Lung (tissue), 12 donors: ENCODE measurements around the gene XDH. TPM values are rescaled to one million over a fixed set of nuclear protein-coding genes. Genes with fewer than 3 reads are reported as not detected.

ENCODE experiments used
- ATAC-seq: fragments of 200-7000 bp; cut with Tn5 transposase; one replicate; pipeline ENCODE4 v1.9.1; 2020; ENCODE audit warnings: moderate number of reproducible peaks; ENCODE audit not compliant: insufficient read depth, low FRiP score
- DNase-seq, 3 donors: peaks; one replicate each; pipeline ENCODE4 v3.0.0-alpha.2; 2013 to 2017
- H3K27ac ChIP-seq, 2 donors: one replicate each; pipeline ENCODE4 v1.5.1; 2013; ENCODE audit warnings: mild to moderate bottlenecking in 2 of 2, moderate library complexity in 2 of 2, control low read depth in 1 of 2, inconsistent platforms in 1 of 2, low read depth in 1 of 2, low read length in 1 of 2
- H3K27me3 ChIP-seq, 3 donors: one replicate each; pipeline ENCODE4 v1.5.1; 2013; ENCODE audit warnings: low read length in 2 of 3; ENCODE audit not compliant: control insufficient read depth in 3 of 3, insufficient read depth in 3 of 3
- H3K36me3 ChIP-seq, 4 donors: one replicate each; pipeline ENCODE4 v1.5.1; 2013; ENCODE audit warnings: low read length in 4 of 4, mild to moderate bottlenecking in 1 of 4, moderate library complexity in 1 of 4; ENCODE audit not compliant: control insufficient read depth in 4 of 4, insufficient read depth in 4 of 4
- H3K4me1 ChIP-seq, 5 donors: one replicate each; pipeline ENCODE4 v1.5.1; 2013; ENCODE audit warnings: low read length in 5 of 5, mild to moderate bottlenecking in 2 of 5, moderate library complexity in 1 of 5; ENCODE audit not compliant: control insufficient read depth in 5 of 5, insufficient read depth in 5 of 5
- H3K4me3 ChIP-seq: one replicate; pipeline ENCODE4 v1.5.1; 2013; ENCODE audit warnings: mild to moderate bottlenecking, control low read depth, moderate library complexity
- H3K9ac ChIP-seq, 2 donors: one replicate each; pipeline ENCODE4 v1.5.1; 2013; ENCODE audit warnings: low read length in 2 of 2, control low read depth in 1 of 2; ENCODE audit not compliant: insufficient read depth in 1 of 2
- H3K9me3 ChIP-seq, 4 donors: one replicate each; pipeline ENCODE4 v1.5.1; 2013; ENCODE audit warnings: low read length in 3 of 4, mild to moderate bottlenecking in 1 of 4, moderate library complexity in 1 of 4; ENCODE audit not compliant: control insufficient read depth in 4 of 4, insufficient read depth in 3 of 4
- WGBS, 2 donors: extraction: QIAGEN DNeasy Blood & Tissue Kit; methylation state at CpG; one replicate each; pipeline ENCODE4 v1.1.7; 2013; 5-methylcytosine and 5-hydroxymethylcytosine counted together
- polyA plus RNA-seq, 2 donors: library from polyadenylated mRNA; stranded (reverse); fragments of 200-250 nt; gene quantifications; one replicate each; pipeline ENCODE4 v1.2.1, GENCODE V29; 2013
- total RNA-seq, 2 donors: library from RNA; depleted of rRNA in 1 of 2; stranded (reverse); fragments of >200 nt in 1 of 2; gene quantifications; one replicate each; pipeline ENCODE4 v1.2.1, GENCODE V29; 2014 to 2021
- TF ChIP-seq, protein P1 (sequence below): IDR thresholded peaks from 2 replicates; pipeline ENCODE4 v1.5.1; 2012; ENCODE audit warnings: mild to moderate bottlenecking; ENCODE audit errors: control extremely low read depth, extremely low read depth
- donor health status: control.
- donor health status: control.
- donor health status: Bipolar disorder and iron deficiency.
- donor health status: healthy.
- donor health status: DM: yes; HTN: yes; CAD: no.

The XDH gene
- total and polyA plus RNA-seq, 4 donors: 0.12 to 1.5 (median 0.60) TPM

DNA sequence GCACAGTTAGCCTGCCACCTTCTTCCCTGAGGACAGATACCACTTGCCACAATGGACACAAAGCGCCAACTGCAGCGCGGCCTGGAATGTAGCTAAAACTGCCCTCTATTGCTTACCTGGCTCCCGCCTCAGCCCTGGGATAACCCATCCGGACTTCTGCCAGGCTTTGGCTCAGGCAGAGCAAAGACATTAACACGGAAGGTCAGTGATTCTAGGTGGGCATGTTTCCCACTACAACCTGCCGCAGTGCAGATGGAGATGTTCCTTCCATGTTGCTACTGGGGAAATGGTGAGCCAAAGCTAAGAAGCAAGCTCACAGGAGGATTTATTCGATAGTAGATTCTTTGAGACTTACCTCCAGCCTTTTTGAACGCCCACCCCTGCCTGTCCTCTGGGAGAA is 74.8 kb downstream of the XDH start:
- Histone ChIP-seq H3K9ac (no peak overlapping the region), H3K27me3 (peaks cover 0 to 6% (median 0%) of the 10 kb centered on the region in 3 donors), H3K4me1 (no peaks in the 10 kb centered on the region), H3K36me3 (no peaks in the 10 kb centered on the region), H3K9me3 (peaks cover 0 to 1% (median 0%) of the 10 kb centered on the region in 4 donors), H3K27ac (no peak overlapping the region), H3K4me3 (no peak overlapping the region)
- 94% methylated on average over 9 of the region's 9 CpGs for WGBS, 2 donors
- TF ChIP-seq, protein P1, sequence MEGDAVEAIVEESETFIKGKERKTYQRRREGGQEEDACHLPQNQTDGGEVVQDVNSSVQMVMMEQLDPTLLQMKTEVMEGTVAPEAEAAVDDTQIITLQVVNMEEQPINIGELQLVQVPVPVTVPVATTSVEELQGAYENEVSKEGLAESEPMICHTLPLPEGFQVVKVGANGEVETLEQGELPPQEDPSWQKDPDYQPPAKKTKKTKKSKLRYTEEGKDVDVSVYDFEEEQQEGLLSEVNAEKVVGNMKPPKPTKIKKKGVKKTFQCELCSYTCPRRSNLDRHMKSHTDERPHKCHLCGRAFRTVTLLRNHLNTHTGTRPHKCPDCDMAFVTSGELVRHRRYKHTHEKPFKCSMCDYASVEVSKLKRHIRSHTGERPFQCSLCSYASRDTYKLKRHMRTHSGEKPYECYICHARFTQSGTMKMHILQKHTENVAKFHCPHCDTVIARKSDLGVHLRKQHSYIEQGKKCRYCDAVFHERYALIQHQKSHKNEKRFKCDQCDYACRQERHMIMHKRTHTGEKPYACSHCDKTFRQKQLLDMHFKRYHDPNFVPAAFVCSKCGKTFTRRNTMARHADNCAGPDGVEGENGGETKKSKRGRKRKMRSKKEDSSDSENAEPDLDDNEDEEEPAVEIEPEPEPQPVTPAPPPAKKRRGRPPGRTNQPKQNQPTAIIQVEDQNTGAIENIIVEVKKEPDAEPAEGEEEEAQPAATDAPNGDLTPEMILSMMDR: no peak
- no peak for ATAC-seq
- no peak for DNase-seq

DNA sequence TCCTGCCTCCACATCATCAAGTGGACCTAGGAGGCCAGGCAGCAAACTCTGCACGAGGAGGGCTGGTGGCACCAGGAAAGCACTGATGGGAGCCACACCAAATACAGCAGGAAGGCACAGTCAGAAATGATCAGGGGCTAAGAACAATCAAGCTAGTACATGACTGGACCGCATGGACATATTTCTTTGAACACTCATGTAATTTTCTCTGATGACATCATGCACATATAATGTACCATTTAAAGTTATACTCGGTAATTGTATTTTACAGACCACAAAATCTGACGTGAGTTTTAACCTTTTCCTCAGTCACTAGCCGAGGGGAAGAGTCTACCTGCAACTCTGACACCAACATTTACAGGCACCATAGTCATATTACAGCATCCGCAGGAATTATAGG is 76.7 kb downstream of the XDH start:
- DNase-seq (no peak), ATAC-seq (no peak)
- peaks cover 0 to 6% (median 0%) of the 10 kb centered on the region in 3 donors for H3K27me3 ChIP-seq
- H3K4me1 ChIP-seq: no peaks in the 10 kb centered on the region
- TF ChIP-seq, protein P1: no peak
- WGBS, 2 donors: 85 to 88% methylated on average over 6 of the region's 6 CpGs
- peaks cover 0 to 1% (median 0%) of the 10 kb centered on the region in 4 donors for H3K9me3 ChIP-seq
- no peaks in the 10 kb centered on the region for H3K36me3 ChIP-seq
- H3K9ac ChIP-seq: no peak overlapping the region
- H3K4me3 ChIP-seq: no peak overlapping the region
- no peak overlapping the region for H3K27ac ChIP-seq

DNA sequence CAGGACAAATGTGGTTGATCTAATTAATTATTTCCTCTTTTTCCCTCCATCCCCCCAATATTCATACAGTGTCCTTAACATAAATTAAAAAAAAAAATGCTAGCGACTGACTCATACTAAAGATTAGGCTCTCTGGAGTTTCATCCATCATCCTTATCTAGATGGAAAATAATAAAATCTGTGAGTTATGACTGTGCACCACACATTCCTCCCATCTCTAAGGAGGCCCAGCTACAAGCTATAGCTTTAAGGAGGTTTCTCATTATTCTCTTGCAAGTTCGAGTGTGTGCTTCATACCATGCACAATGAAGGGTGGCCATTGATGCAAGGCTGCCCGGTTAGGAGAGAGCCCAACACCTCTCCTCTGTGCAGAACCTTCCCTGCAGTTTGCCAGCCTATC is 77.3 kb downstream of the XDH start:
- TF ChIP-seq, protein P1: no peak
- WGBS, 2 donors: 71 to 73% methylated on average over 3 of the region's 3 CpGs
- no peaks in the 10 kb centered on the region for H3K4me1 ChIP-seq
- ATAC-seq: no peak
- peaks cover 0 to 1% (median 0%) of the 10 kb centered on the region in 4 donors for H3K9me3 ChIP-seq
- no peak overlapping the region for H3K27ac ChIP-seq
- H3K4me3 ChIP-seq: no peak overlapping the region
- no peak overlapping the region for H3K9ac ChIP-seq
- DNase-seq: no peak
- peaks cover 0 to 6% (median 0%) of the 10 kb centered on the region in 3 donors for H3K27me3 ChIP-seq
- H3K36me3 ChIP-seq: no peaks in the 10 kb centered on the region

DNA sequence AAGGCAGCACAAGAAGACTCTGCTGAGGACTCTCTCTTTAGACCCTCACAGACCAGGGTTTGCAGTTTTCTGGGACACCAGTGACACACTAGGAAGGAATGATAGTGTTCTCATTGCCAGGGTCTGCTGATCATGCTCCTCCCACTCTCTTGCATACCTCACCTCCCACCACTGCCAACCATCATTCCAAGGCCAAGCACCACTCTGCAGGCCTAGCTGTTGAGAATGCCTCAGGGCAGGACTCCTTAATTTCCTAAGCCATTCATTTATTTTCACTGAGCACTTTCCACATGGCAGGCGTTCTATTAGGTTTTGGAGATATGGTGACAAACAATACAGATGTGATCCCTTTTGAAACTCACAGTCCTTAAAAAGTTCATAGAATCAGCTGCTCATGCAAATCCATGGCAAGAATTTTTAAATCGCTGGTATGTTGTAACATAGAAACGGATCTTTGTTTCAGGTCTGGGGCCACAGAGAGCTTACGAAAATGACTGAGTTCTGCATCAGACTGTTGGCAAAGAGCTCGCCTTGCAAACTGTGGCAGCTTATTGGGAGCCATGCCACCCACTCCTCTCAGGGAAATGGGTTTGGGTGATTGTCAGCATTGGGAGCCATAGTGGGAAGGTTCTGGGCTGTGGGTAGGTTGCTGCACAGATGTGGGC is 78.5 kb downstream of the XDH start:
- Histone ChIP-seq H3K27ac (no peak overlapping the region), H3K36me3 (no peaks in the 10 kb centered on the region), H3K4me3 (no peak overlapping the region), H3K4me1 (no peaks in the 10 kb centered on the region), H3K27me3 (peaks cover 0 to 4% (median 0%) of the 10 kb centered on the region in 3 donors), H3K9ac (no peak overlapping the region), H3K9me3 (peaks cover 0 to 1% (median 0%) of the 10 kb centered on the region in 4 donors)
- 64 to 82% methylated on average over 5 of the region's 5 CpGs for WGBS, 2 donors
- DNase-seq: no peak
- TF ChIP-seq, protein P1: no peak
- ATAC-seq: no peak
